Activated CD4-positive, alpha-beta T cell treated with anti-CD3 and anti-CD28 coated beads, Interleukin-2, Interleukin-4, amounts not matched to agents 100 ng/mL and 50 ng/mL, durations not matched to agents 16 hours and 8 hours (primary cell): Measurements from ENCODE around the gene BMP8B.
"Not testable (repeated sequence)": the region's sequence is repeated elsewhere in the genome, so short reads cannot be mapped to it uniquely, and the experiment has no call there.

Experiments
- DNase-seq: peaks from one replicate; pipeline ENCODE4 v3.0.0-alpha.2; 2020; ENCODE audit warnings: low spot score

Gene BMP8B

DNA sequence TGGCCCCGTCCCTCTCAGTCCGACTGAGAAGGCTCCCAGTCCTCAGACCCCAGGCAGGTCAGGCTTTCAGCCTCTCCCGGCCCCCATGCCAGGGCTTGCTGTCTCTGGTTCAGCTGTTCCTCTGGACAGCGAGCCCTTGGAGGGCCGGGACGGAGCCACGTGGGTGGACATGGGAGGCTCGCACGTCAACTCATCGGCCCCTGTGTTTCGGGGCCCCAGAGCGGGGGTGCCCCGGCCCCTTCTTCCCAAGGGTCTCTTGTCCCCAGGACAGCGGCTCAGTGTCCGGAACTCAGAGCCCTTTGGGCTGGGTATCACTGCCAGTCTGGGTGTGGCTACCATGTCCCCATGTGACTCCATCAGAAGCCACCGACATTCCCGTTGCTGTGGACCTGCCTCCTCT, 10.8 kb downstream of the BMP8B start:
- DNase-seq = not testable (repeated sequence)

DNA sequence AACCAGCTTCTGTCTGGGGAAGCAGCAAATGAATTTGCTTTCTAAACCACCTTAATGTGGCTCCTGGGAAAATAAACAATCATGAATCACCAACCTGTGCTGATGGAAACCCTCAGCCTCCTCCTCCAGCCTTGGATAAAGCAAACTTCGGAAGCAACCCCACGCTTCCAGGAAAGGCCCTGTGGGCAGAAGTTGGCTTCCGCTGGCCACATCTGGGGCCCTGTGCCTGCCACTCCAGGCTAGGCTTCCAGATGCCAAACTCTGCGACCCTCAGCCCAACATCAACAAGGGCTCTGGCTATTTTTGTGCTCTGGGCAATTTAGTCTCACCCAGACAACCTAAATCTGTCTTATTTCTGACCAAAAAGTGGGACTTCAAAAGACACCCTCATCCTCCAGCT, 11.4 kb downstream of the BMP8B start:
- no peak for DNase-seq

DNA sequence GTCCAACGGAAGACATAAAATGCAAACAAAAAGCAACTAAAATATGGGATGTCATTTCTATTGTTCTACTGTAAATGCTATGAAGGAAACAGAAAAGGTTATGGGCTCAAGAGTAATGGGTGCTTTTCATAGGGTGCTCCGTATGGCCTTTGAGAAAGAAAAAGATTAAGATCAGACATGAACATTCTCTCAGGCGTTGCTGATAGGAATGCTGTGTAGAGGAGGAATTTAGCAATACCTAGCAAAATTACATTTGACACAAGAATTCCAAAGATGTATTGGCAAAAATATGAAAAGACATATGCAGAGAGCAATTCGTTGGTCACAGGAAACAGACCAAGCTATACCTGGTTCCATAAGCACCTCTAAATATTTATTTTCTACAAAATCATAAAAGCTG, 11.8 kb downstream of the BMP8B start:
- no peak for DNase-seq

DNA sequence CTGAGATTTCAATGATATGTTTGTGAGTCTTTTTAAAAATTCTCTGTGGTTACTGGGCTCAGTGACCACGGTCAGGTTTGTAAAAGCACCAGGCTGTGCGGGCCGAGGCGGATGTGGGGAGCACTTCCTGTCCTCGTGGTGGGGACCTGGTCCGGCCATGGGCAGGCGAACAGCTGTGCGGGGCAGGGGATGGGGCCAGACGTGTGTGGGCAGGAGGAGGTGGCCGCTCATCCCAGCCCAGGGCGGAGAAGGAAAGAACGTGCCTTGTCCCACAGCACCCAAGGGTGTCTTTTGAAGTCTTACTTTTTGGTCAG, 12.3 kb downstream of the BMP8B start:
- DNase-seq = no peak

DNA sequence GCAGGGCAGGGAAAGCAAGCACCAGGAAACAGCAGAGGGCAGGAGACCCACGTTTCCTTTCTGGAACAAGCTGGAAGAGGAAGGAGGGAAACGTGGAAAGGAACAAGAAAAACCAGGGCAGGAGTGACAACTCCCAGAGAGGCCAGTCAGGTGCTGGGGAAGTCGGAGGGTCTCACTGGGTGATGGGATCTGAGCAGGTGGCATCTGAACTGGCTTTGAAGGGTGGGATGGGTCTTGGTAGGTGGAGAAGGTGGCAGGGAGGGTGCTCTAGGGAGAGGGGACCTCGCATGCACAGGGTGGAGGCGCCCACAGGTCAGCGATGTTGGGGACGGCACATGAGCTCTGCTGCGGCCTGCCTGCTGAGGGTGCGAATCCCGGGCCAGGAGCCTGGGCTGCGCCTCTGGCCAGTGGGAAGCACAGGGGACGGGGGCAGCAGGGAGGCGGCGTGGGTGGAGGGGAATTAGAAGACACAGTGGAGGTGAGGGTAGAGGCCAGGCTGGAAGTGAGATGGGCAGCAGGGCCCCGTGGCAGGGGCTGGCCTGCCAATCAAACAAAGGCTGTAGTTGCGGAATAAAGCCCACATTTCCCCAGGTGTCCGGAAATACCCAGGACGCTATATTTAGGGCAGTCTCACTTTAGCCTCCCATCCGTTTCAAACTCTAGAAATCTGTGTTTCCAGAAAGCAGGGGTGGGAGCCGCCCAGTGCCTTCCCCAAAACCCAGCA, 12.8 kb downstream of the BMP8B start:
- not testable (repeated sequence) for DNase-seq

DNA sequence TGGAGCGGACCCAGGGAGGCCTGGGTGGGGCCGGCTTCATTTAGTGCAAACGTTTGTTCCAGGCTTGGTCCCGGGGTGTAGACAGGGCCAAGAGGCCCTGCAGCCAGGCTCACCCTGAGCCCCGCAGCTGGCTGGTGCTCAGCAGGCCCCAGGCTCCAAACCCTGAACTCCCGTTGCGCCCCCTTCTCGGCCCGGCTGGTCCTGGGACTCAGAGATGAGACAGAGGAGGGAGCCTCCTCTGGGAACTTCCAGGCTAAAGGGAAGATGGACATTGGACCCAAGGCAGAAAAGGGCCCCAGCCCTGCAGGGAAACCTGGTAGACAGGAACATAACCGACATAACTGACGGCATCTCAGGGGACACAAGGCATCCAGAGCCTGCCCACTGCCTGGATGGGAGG, 13.5 kb downstream of the BMP8B start:
- not testable (repeated sequence) for DNase-seq

DNA sequence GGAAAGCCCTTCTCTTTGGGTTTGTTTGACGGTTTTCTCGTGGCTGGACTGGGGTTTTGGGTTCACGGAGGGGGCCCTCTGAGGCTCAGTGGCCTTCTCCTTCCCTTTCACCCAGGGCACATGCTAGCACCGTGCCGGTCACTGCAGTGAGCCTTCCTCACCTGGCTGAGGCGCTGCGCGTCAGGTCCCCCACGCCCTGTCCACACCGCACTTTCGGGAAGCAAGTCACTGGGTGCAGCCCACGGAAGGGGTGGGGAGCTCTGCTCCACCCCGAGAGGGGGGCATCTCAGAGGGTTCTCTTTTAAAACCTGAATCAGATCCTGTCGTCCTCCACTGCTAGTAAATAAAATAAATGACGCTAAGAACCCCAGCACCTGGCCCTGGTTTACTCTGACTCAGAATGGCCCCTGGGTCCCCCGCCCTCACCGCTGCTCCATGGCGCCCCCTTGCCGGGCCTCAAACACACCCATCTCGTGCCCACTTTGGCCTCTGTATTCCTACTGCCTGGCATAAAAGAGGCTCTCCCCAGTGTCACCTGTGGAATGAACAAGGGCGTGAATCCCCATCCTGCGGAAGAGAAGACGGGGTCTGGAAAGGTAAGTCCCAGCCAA, 15.2 kb downstream of the BMP8B start:
- DNase-seq = not testable (repeated sequence)

DNA sequence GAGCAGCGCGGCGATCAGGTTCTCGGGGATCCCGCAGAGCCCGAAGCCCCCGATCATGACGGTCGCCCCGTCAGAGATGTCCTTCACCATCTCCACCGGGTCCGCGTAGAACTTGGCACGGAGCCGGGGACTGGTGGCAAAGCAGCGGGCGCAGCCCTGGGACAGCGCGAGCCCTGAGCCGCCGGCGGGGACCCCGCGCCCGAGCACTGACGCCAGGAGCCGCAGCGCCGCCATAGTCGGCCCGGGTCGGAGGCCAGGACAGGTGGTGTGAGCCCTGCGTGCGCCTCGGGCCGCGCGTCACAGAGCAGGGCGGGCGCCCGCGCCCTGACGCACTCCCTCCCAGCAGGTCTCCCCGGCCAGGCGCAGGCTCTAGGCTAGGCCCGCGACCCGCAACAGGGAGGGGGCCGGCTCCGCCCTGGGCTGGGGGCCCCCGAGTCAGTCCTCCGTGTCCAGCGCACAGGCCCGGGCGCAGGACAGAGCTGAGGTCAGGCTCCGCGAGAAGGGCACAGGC, 17.6 kb downstream of the BMP8B start, which contains the start of gene OXCT2:
Gene OXCT2 (minus strand): TSS at position 327 of the 511 bp plus-strand sequence. CDS start 93 bp downstream, at position 234.
- DNase-seq = not testable (repeated sequence)

DNA sequence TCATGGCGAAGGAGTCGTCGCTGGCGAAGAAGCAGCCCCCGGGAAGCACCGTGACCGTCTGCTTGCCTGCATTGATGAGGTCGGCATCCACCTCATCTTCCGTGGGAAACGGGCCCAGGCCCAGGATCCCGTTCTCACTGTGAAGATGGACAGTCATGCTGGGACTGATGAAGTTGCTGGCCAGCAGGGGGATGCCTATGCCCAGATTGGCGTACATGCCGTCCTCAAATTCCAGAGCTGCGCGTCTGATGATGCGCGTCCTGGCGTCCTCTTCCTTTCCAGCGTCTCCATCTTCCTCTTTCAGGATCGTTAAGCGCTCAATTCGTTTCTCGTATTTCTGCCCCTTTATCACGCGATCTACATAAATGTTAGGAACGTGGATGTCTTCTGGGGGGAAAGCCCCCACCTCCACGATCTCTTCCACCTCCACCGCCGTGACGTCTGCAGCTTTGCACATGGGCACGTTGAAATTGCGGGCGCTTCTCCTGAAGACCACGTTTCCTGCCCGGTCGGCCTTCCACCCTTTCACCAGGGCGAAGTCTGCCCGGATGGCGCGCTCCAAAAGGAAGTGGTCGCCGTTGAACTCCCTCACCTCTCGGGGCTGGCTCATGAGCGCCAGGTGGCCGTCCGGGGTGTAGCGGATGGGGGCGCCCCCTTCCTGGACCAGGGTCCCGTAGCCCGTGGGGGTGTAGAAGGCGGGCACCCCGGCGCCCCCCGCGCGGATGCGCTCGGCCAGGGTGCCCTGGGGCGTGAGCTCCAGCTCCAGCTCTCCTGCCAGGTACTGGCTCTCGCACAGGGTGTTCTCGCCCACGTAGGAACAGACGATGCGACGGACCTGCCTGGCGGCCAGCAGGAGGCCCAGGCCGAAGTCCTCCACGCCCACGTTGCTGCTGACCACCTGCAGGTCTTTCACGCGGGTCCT, 18.3 kb downstream of the BMP8B start:
- not testable (repeated sequence) for DNase-seq

DNA sequence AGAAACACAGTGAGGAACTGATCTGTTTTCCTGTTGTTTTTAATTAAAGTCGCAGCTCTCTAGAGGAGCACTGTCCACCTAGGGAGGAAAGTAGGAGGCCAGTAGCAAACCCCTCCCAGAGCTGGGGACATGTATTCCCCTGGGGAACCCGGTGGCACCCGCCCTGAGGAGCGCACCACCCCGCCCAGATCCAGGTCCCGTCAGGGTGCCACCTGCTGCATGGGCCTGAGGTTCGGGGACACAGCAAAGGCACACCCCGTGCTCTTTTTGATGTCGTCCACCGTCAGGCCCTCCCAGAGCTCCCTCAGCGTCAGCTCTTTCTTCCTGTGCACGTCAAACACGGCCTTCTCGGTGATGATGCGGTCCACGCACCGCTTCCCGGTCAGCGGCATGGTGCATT, 19.2 kb downstream of the BMP8B start:
- DNase-seq = not testable (repeated sequence)

DNA sequence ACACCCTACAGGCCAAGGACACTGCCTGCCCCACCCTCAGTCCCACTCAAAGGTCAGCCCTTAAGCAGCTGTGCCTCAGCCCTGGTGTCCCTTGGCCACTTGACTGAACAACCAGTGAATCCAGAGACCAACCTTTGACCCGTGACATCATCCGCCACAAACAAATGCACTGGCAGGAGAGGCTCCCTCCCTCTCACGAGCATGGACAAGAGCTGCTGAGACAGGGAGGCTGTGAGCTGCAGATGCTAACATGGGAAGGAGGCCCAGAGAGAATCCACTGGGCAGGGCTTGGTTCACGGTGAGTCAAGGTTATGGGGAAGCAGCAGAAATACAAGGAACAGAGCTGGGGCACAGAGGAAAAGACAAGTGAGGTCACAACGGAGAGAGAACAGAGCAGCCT, 22.2 kb downstream of the BMP8B start:
- not testable (repeated sequence) for DNase-seq

DNA sequence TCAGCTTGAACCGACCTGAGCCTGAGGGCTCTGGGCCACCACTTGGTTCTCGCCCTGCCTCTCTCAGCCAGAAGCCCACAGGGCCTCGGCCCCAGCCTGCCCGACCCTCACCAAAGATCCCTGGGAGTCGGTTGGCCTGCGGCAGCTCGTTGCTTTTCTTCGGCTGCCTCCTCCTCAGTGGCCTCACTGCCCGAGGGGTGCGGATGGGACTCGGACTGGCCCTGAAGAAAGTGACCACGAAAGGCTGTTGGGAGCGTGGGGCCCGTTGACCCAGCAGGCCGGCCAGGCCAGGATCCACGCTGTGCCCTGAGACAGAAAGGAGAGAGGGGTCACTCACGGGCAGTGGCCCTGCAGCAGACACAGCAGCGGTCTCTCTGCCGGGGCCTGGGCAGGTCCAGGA, 24.2 kb downstream of the BMP8B start:
- not testable (repeated sequence) for DNase-seq

DNA sequence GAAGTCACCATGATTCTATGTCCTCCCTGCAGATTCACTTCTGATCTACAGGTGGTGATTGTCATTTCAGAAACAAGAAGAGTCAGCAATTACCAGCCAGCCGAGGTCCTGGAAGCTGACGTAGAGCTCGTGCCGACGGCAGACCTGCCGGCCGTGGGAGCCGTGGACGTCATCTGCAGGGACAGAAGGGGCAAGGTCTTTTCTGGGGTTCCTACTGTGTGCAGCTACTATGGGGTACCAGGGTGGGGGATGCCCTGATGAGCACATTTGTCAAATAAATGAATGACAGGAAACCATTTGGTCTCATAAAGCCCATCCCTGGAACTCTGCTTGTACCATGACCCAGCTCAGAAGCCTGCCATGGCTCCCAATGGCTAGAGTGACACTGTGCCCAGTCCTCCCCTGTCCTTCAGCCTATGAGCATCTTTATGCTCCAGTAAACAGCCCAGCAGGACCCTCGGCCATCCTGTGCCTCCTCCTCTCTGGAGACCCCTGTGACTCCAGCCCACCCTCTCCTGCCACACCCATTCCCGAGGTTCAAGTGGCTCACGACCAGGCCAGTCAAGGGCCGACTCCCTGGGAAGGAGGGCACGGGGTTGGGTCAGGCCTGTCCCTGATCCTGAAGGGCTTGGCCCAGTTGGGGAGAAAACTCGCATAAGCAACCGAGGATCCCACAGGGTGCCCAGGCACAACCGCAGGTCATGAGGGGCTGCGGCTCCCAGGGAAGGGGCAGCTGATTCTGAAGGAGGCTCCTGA, 24.9 kb downstream of the BMP8B start:
- DNase-seq = not testable (repeated sequence)

DNA sequence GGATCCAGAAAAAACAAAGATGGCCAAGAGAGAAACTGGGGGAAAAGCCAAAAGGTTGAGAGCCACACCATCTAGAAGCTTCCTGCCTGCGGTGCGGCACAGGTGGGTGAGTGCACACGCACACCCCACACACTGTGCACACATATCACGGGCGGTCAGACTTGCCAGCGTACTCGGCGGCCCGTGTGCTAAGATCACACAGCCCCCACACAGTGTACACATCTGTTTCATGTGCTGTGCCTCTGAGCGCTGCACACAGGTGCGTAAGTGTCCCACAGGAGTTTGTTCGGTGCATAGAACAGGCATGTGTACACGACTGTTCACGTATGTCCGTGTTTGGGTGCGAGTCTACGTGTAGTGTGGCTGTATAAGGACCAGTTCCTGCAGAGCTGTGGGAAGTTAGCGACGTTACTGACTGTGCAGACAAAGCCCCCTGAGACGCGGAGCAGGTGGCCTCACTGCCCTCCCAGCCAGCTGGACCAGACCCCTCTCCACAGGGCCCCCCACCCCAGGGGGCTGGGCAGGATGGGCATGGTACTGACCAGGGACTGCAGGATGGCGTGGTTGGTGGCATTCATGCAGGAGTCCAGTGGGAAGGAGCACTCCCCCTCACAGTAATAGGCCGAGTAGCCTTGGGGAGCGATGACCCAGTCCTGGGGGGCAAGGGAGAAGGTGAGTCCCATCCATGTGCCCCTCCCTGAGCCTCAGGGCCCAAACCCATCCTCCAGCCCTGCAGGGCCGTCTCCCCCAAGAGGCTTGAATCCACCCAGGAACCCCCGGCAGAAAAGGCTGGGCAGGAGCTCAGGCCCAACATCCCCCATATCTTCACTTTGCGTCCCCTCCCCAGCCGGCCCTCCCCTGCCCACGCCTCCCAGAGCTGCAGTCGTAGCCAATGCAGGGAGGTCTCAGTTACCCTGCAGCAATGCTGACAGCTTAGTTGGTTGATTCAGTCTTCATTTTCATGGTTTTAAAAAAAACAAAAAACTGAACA, 25.8 kb downstream of the BMP8B start:
- DNase-seq = no peak

DNA sequence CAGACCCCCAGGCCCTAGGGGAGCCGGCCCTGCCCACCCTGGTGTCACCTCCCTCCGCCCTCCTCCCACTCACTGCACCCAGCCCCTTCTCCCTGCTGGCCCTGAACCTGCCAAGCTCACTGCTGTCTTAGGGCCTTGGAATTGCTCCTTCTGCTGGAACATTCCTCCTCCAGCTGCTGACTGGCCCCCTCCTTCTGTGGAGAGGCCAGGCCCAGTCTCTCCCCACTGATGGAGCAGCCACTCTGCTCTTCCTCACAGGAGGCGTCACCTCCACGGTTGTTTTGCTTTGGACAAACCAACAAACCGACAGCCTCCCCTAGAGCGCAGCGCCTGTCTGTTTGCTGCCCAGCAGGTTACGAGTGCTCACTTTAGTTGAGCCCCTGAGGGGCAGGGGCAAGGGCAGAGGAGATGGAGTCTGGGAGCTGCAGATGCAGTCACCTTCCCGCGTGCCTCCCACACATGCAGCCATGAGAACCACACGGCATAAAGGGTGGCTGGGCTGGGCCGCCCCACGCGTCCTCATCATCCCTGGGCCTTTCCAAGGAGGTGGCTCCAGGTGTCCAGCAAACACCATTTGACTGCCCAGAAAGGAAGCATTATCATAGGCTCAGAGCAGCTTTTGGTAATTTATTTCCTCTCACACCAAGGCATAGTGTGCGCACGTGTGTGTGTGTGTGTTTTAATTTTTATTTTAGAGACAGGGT, 27.0 kb downstream of the BMP8B start:
- DNase-seq = no peak

DNA sequence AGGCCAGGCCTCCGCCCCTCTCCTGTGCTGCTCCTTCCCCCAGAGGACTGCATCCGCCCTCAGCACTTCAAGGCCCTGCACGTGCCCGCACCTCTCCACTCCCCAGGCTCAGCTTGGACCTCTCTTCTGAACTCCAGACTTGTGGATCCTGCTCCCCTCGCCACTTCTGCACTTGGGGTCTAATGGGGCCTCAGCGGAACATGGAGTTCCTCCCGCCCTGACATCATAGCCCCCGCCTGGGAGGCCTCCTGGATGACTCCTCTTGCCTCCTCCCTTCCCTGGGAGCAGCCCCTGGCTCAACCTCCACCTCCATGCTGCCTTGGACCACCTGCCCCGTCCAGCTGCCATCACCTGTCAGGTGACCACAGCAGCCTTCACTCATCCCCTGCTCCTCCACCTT, 27.6 kb downstream of the BMP8B start:
- DNase-seq = no peak

DNA sequence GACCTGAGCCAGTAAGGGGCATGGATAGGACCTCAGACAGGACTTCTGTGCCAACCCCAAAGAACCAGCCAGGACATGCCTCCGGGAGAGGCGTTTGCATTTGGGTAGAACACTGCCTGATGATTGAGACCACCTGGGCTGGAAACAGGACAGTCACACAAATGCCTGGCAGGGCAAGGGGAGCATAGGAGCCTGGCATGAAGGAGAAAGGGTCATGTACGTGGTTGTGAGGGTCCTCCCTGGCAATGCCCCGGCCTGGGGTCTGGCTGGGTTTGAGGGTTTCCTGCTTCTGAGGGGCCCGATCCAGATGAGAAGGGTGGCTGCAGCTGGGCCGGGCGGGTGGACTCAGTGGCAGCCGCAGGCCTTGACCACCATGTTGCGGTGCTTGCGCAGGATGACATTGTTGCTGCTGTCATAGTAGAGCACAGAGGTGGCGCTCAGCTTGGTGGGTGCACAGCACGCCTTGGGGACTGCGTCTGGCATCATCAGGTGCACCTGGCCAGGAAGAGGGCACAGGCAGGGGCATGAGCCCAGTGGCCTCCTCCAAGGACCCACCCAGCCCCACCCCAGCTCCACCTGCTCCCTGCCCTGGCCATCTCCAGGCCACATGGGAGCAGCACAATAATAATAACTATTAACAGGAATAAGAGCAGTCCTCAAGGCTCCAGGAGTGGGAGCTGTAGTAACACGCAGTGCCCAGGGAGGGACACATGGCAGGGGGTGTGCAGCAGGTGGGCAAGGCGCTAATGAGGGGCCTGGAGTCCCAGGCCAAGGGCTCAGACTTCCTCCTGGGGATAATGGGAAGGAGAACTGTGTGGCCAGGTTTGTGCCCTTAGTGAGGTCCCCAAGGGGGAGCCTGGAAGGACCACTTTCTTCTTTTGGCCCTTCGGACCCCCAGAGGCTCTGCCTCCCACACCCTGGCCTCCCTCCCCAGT, 28.3 kb downstream of the BMP8B start:
- no peak for DNase-seq

DNA sequence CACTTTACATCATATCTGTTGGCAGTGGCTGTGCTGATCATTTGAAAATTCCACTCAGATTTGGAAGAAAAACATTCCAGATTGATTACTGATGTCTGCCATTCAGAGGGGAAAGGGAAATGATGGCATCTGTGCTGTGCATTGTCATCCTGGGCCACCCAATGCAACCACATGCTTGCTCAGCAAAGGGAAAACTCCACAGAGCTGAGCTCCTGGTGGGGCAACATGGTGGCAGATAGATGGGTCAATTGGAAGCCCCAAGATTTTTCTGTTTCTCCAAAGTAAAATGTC, 29.3 kb downstream of the BMP8B start:
- no peak for DNase-seq
